SK-N-SH (cell line): Measurements from ENCODE around the gene PI4K2A.

Source experiments
- POLR2AphosphoS5 ChIP-seq: IDR thresholded peaks from 2 replicates; pipeline ENCODE4 v1.6.1; 2012; ENCODE audit warnings: low read depth, low read length
- TF ChIP-seq, protein P1 (sequence below): fragments of 200-600 bp; sonication (generic); IDR thresholded peaks from 2 replicates; pipeline ENCODE4 v1.6.1; 2017; ENCODE audit warnings: antibody characterized with exemption, mild to moderate bottlenecking, moderate library complexity
- TF ChIP-seq, protein P2 (sequence below): fragments of 150-350 bp; IDR thresholded peaks from 2 replicates; pipeline ENCODE4 v1.6.1; 2017; ENCODE audit warnings: antibody characterized with exemption, low read length, low read depth, borderline replicate concordance

DNA sequence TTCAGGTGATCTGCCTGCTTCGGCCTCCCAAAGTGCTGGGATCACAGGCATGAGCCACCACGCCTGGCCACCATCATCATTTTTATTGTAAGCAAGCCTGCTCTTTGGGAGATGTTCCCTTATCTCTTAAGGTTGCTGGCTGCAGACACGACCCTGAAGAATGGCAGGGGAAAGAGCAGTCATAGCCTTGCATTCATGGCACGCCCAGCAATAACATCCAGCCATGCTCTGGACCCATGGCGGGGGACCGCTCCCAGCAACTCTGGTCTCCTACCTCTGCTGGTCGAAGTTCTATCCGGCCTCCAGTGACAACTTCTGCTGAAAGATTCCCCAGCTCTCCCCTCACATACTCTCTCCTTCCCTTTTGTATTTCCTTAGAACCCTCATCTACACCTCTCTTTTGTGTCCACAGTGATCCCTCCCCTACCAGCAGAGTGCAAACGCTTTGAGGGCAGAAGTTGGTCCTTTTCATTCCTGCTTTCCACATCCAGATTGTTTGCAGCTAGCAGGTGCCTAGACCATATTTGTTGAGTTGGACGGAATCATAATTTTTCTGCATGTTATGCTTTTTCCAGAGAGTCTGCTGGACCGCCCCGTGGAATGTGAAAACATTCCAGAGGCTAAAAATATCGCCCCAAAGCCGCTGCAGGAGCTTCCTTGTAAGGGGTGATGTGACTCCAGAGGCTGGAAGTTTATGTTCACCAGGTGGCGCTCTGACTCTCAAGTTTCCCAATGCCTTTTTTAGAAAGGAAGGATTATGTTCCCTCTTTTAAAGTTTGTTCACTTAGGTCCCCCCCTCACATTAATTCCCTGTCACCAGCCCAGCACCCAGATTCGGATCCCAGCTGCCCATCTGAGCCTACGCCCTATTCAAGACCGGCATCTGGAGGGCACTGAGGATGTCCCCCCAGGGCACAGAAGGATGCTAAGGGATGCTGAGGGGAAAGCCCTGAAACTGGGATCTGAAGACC lies 68.8 kb downstream of the PI4K2A start:
- TF ChIP-seq, protein P1, sequence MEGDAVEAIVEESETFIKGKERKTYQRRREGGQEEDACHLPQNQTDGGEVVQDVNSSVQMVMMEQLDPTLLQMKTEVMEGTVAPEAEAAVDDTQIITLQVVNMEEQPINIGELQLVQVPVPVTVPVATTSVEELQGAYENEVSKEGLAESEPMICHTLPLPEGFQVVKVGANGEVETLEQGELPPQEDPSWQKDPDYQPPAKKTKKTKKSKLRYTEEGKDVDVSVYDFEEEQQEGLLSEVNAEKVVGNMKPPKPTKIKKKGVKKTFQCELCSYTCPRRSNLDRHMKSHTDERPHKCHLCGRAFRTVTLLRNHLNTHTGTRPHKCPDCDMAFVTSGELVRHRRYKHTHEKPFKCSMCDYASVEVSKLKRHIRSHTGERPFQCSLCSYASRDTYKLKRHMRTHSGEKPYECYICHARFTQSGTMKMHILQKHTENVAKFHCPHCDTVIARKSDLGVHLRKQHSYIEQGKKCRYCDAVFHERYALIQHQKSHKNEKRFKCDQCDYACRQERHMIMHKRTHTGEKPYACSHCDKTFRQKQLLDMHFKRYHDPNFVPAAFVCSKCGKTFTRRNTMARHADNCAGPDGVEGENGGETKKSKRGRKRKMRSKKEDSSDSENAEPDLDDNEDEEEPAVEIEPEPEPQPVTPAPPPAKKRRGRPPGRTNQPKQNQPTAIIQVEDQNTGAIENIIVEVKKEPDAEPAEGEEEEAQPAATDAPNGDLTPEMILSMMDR, result peak; percentile 81
- TF ChIP-seq, protein P2, sequence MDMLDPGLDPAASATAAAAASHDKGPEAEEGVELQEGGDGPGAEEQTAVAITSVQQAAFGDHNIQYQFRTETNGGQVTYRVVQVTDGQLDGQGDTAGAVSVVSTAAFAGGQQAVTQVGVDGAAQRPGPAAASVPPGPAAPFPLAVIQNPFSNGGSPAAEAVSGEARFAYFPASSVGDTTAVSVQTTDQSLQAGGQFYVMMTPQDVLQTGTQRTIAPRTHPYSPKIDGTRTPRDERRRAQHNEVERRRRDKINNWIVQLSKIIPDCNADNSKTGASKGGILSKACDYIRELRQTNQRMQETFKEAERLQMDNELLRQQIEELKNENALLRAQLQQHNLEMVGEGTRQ, result no peak
- no peak for TF ChIP-seq POLR2AphosphoS5
